ENCODE measurements around the gene YPEL2. TPM values are rescaled to one million over a fixed set of nuclear protein-coding genes. Genes with fewer than 3 reads are reported as not detected.

The YPEL2 gene
- total RNA-seq, 1 donor from 2014 or later: 20.8 TPM

GRCh38 chr17:59416184-59416583, 84.7 kb downstream of the YPEL2 start:
- Mint-ChIP-seq H3K27ac (ENCODE audit: unreplicated experiment) (no peak overlapping the region), H3K9me3 (ENCODE audit: unreplicated experiment) (peaks cover 1% of the 10 kb centered on the region), H3K36me3 (ENCODE audit: unreplicated experiment) (no peaks in the 10 kb centered on the region), H3K4me3 (ENCODE audit: unreplicated experiment) (no peak overlapping the region), H3K4me1 (ENCODE audit: low read depth, unreplicated experiment) (peaks cover 7% of the 10 kb centered on the region), H3K27me3 (ENCODE audit: unreplicated experiment) (peaks cover 7% of the 10 kb centered on the region)
- TF ChIP-seq, protein P1, sequence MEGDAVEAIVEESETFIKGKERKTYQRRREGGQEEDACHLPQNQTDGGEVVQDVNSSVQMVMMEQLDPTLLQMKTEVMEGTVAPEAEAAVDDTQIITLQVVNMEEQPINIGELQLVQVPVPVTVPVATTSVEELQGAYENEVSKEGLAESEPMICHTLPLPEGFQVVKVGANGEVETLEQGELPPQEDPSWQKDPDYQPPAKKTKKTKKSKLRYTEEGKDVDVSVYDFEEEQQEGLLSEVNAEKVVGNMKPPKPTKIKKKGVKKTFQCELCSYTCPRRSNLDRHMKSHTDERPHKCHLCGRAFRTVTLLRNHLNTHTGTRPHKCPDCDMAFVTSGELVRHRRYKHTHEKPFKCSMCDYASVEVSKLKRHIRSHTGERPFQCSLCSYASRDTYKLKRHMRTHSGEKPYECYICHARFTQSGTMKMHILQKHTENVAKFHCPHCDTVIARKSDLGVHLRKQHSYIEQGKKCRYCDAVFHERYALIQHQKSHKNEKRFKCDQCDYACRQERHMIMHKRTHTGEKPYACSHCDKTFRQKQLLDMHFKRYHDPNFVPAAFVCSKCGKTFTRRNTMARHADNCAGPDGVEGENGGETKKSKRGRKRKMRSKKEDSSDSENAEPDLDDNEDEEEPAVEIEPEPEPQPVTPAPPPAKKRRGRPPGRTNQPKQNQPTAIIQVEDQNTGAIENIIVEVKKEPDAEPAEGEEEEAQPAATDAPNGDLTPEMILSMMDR (IDR thresholded peaks at IDR 0.05; ENCODE audit: partially characterized antibody, unreplicated experiment): no peak
- no peak for DNase-seq

DNA sequence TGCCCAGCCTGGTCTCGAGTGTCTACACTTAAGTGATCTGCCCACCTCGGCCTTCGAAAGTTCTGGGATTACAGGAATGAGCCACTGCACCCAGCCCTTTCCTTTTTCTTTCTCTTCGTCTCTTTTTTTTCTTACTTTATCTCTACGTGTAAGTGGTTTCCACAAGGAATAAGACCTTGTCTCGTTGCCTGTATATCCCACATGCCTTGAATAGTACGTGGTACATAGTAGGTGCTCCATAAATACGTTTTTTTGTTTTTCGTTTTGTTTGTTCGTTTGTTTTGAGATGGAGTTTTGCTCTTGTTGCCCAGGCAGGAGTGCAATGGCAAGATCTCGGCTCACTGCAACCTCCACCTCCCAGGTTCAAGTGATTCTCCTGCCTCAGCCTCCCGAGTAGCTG, 86.0 kb downstream of the YPEL2 start:
- TF ChIP-seq, protein P1 (IDR thresholded peaks at IDR 0.05; ENCODE audit: partially characterized antibody, unreplicated experiment): no peak
- Mint-ChIP-seq H3K4me3 (ENCODE audit: unreplicated experiment) (no peak overlapping the region), H3K9me3 (ENCODE audit: unreplicated experiment) (peaks cover 1% of the 10 kb centered on the region), H3K27me3 (ENCODE audit: unreplicated experiment) (peaks cover 7% of the 10 kb centered on the region), H3K4me1 (ENCODE audit: low read depth, unreplicated experiment) (peaks cover 7% of the 10 kb centered on the region), H3K27ac (ENCODE audit: unreplicated experiment) (no peak overlapping the region), H3K36me3 (ENCODE audit: unreplicated experiment) (no peaks in the 10 kb centered on the region)
- no peak for DNase-seq

GRCh38 chr17:59418732-59419166, 87.3 kb downstream of the YPEL2 start:
- H3K27me3 Mint-ChIP-seq (ENCODE audit: unreplicated experiment): peaks cover 7% of the 10 kb centered on the region
- peaks cover 5% of the 10 kb centered on the region for H3K4me1 Mint-ChIP-seq (ENCODE audit: low read depth, unreplicated experiment)
- H3K36me3 Mint-ChIP-seq (ENCODE audit: unreplicated experiment): no peaks in the 10 kb centered on the region
- no peak overlapping the region for H3K4me3 Mint-ChIP-seq (ENCODE audit: unreplicated experiment)
- no peak overlapping the region for H3K27ac Mint-ChIP-seq (ENCODE audit: unreplicated experiment)
- DNase-seq: no peak
- peaks cover 1% of the 10 kb centered on the region for H3K9me3 Mint-ChIP-seq (ENCODE audit: unreplicated experiment)
- TF ChIP-seq, protein P1 (IDR thresholded peaks at IDR 0.05; ENCODE audit: partially characterized antibody, unreplicated experiment): no peak

DNA sequence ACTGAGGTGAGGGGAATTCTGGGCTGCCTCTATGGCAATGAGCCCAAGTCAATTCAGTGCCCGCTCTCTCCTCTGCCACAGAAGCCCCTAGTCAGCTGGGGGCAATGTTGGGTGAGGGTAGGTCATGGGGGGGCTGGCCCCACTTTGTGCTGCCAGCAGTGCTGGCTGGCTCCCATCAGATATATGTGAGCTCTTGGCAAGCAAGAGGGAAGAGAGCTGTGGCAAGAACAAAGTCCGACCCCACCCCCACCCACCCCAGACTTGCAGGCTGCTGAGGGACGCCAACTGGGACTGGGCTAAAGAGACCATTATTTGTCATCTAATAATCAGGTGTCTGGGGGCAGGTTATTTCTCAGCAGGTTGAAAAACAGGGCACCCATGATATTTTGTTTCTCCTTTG, 89.4 kb downstream of the YPEL2 start:
- Mint-ChIP-seq H3K27me3 (ENCODE audit: unreplicated experiment) (peaks cover 3% of the 10 kb centered on the region), H3K27ac (ENCODE audit: unreplicated experiment) (no peak overlapping the region), H3K36me3 (ENCODE audit: unreplicated experiment) (no peaks in the 10 kb centered on the region), H3K9me3 (ENCODE audit: unreplicated experiment) (no peaks in the 10 kb centered on the region), H3K4me1 (ENCODE audit: low read depth, unreplicated experiment) (peaks cover 12% of the 10 kb centered on the region), H3K4me3 (ENCODE audit: unreplicated experiment) (no peak overlapping the region)
- TF ChIP-seq, protein P1 (IDR thresholded peaks at IDR 0.05; ENCODE audit: partially characterized antibody, unreplicated experiment): no peak
- DNase-seq: no peak

DNA sequence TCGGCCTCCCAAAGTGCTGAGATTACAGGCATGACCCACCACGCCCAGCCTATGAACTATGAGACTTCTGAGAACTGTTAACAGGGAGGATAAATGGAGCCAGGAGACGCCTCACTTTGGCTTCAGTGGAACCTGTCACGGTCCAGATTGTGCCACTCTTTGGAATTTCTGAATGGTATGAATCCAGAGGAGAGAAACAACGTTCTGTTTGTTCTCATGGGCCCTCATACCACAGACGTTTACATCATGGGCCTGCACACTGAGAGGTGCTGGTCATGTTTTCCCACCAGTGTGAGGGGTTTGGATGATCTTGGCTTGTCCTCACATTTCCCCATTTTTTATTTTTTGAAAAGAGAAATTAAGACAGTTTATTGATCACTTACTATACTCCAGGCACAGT, 90.3 kb downstream of the YPEL2 start:
- H3K4me1 Mint-ChIP-seq (ENCODE audit: low read depth, unreplicated experiment): peaks cover 18% of the 10 kb centered on the region
- H3K36me3 Mint-ChIP-seq (ENCODE audit: unreplicated experiment): no peaks in the 10 kb centered on the region
- TF ChIP-seq, protein P1 (IDR thresholded peaks at IDR 0.05; ENCODE audit: partially characterized antibody, unreplicated experiment): no peak
- no peak for DNase-seq
- peaks cover 3% of the 10 kb centered on the region for H3K27me3 Mint-ChIP-seq (ENCODE audit: unreplicated experiment)
- H3K4me3 Mint-ChIP-seq (ENCODE audit: unreplicated experiment): no peak overlapping the region
- H3K27ac Mint-ChIP-seq (ENCODE audit: unreplicated experiment): no peak overlapping the region
- no peaks in the 10 kb centered on the region for H3K9me3 Mint-ChIP-seq (ENCODE audit: unreplicated experiment)
